ENCODE measurements around the gene TUBB2A.
A peak's percentile ranks its signal among the peaks of the same experiment; 100 is the strongest.
"Not testable (repeated sequence)": the region's sequence is repeated elsewhere in the genome, so short reads cannot be mapped to it uniquely, and the experiment has no call there.

TUBB2A gene

DNA sequence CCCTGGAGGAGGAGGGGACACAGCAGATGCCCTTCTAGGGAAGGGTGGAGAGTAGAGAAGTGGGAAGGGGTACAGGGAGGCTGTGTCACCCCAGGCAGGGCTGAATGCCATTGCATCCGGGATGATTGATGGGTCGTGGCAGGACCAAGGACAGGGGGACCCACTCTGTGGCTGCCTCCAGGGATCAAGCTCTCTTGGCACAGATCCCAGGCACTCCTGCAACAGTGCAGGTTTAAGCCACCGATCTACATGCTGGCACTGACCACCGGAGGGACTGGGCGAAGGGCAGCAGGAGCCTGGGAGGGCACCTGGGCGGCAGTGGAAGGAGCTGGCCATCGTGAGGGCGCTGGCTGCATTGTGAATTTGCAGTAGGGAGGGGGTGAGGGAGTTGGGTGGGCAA, 22.6 kb upstream of the TUBB2A start:
- not testable (repeated sequence) for DNase-seq

DNA sequence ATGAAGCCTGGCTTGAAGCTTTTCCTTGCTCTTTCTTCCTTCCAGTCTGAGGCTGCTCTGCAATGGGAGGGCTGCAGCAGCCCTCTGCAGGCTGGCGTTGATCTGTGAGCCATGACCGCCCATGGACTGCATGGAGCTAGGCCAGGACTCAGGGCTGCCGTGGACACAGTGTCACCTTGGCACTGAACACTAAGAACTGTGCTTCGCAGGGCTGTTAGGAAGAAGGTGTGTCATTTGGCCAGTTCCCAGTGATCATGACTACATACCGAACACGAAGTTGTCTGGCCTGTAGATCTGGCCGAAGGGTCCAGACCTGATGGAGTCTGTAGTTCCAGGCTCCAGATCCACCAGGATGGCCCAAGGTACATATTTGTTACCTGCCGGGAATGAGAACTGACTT, 21.3 kb upstream of the TUBB2A start:
- not testable (repeated sequence) for DNase-seq

DNA sequence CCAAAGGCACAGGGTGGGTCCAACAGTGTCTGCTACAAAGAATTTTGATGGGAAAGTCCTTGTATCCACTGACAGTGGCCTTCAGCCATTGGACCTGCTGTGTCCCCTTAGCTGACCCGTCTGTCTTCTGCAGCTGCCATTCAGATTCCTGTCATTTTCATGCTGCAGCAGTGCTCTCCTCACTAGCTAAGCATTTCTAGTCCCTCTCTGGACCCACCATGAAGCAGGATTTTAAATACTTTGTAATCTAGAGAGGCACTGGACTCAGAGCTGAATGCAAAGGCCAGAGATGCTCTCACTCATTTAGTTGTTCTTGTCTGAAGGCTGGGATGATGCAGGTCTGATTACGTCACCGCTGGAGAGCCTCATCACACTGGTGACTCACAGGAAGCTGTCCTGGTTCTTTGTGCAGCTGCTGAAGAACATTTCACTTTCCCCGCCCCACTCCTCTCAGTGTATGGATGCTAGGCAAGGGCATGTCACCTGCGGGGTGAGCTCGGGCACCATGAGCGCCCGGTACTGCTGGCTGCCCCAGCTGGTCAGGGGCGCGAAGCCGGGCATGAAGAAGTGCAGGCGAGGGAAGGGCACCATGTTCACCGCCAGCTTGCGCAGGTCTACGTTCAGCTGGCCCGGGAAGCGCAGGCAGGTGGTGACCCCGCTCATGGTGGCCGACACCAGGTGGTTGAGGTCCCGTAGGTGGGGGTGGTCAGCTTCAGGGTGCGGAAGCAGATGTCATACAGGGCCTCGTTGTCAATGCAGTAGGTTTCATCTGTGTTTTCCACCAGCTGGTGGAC, 19.4 kb upstream of the TUBB2A start:
- DNase-seq = peak; percentile 23

DNA sequence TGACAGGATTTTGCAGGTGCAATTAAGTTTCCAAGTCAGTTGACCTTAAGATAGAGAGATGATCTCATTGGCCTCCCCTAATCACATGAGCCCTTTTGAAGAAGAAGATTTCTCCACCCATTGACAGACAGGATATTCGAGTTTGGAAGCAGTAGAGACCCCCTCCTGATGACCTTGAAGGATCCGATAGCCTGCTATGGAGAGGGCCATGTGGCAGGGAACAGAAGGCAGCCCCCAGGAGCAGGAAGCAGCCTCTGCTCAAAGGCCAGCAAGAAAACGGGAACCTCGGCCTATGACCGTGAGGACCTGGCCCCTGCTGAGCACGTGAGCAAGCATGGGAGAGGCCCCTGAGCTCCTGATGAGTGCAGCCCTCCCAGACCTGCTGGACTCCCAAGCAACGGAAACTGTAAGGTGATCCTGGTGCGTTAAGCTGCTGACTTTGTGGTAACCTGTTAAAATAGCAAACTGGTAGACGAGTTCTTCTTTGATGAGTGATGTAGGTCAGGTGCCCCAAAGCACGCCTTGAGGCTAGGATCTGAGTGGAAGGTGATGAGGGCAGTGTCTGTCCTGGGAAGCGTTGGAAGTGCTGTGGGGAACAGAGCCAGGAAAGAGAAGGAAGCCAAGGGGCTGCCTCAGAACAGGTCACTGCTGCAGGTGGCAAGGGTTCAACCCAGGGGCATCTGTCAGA, 18.5 kb upstream of the TUBB2A start:
- no peak for DNase-seq

DNA sequence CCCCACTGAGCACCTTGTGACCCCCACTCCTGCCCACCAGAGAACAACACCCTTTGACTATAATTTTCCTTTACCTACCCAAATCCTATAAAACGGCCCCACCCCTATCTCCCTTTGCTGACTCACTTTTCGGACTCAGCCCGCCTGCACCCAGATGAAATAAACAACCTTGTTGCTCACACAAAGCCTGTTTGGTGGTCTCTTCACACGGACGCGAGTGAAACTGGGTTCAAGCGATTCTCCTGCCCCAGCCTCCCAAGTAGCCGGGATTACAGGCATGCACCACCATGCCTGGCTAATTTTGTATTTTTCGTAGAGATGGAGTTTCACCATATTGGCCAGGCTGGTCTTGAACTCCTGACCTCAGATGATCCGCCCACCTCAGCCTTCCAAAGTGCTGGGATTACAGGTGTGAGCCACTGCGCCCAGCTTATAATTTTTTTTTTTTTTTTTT, 16.3 kb upstream of the TUBB2A start:
- DNase-seq = not testable (repeated sequence)

DNA sequence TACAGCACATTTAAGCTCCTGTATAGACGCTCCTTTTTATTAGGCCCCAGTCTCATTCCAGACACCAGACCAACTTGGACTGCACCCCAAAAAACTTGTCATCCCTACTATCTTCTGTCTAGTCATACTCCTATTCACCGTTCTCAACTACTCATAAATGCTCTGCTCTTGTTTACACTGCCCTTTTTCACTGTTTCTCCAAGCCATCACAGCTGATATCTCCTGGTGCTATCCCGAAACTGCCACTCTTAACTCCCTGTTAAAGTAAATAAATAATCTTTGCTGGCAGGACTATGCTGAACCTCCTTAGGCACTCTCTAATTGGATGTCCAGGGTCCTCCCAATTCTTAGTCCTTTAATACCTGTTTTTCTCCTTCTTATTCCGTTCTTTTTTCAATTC, 15.4 kb upstream of the TUBB2A start:
- DNase-seq = not testable (repeated sequence)

DNA sequence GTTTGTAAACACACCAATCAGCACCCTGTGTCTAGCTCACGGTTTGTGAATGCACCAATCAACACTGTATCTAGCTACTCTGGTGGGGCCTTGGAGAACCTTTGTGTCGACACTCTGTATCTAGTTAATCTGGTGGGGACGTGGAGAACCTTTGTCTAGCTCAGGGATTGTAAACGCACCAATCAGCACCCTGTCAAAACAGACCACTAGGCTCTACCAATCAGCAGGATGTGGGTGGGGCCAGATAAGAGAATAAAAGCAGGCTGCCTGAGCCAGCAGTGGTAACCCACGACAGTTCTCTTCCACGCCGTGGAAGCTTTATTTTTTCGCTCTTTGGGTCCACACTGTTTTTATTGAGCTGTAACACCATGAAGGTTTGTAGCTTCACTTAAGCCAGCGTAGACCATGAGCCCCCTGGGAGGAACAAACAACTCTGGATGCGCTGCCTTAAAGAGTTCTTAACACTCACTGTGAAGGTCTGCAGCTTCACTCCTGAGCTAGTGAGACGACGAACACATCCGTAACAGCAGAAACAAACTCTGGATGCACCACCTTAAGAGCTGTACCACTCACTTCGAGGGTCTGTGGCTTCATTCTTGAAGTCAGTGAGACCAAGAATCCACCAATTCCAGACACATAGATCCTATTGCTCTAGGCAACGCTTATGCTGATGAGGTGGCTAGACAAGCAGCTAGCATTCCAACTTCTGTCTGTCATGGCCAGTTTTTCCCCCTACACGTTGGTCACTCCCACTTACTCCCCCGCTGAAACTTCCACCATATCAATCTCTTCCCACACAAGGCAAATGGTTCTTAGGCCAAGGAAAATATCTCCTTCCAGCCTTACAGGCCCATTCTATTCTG, 14.2 kb upstream of the TUBB2A start:
- not testable (repeated sequence) for DNase-seq

DNA sequence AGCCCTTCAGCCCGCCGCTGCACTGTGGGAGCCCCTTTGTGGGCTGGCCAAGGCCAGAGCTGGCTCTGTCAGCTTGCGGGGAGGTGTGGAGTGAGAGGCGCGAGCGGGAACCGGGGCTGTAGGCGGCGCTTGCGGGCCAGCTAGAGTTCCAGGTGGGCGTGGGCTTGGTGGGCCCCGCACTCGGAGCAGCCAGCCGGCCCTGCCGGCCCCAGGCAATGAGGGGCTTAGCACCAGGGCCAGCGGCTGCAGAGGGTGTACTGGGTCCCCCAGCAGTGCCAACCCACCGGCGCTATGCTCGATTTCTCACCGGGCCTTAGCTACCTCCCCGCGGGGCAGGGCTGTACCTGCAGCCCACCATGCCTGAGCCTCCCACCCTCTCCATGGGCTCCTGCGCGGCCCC, 13.3 kb upstream of the TUBB2A start:
- DNase-seq = not testable (repeated sequence)

DNA sequence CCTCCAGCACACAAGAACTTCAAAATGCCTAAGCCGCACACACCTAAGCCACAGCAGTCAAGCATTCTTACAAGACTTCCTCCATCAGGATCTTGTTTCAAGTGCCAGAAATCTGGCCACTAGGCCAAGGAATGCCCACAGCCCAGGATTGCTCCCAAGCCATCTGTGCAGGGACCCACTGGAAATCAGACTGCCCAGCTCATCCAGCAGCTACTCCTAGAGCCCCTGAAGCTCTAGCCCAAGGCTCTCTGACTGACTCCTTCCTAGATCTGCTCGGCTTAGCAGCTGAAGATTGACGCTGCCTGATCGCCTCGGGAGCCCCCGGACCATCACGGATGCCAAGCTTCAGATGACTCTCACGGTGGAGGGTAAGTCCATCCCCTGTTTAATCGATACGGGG, 10.7 kb upstream of the TUBB2A start:
- DNase-seq = not testable (repeated sequence)

DNA sequence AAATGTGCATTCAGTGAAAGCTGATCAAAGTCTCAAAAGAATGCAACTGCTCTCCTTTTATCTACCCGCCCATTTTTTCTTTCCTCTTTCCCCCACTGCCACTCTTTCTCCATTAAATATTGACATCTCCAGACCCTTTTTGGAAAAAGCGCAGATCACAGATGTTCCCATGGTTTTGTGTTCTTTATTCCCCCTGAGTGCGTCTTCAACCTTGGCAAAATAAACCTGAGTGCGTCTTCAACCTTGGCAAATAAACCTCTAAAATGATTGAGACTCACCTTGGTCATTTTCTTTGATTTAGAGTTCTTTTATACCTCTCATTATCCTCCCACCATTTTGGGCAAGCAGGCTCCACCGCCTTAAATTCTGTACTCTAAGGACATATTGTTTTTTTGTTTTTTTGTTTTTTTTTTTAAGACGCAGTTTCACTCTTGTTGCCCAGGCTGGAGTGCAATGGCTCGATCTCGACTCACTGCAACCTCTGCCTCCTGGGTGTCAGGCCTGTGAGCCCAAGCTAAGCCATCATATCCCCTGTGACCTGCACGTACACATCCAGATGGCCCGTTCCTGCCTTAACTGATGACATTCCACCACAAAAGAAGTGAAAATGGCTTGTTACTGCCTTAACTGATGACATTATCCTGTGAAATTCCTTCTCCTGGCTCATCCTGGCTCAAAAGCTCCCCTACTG, 9.3 kb upstream of the TUBB2A start:
- not testable (repeated sequence) for DNase-seq

DNA sequence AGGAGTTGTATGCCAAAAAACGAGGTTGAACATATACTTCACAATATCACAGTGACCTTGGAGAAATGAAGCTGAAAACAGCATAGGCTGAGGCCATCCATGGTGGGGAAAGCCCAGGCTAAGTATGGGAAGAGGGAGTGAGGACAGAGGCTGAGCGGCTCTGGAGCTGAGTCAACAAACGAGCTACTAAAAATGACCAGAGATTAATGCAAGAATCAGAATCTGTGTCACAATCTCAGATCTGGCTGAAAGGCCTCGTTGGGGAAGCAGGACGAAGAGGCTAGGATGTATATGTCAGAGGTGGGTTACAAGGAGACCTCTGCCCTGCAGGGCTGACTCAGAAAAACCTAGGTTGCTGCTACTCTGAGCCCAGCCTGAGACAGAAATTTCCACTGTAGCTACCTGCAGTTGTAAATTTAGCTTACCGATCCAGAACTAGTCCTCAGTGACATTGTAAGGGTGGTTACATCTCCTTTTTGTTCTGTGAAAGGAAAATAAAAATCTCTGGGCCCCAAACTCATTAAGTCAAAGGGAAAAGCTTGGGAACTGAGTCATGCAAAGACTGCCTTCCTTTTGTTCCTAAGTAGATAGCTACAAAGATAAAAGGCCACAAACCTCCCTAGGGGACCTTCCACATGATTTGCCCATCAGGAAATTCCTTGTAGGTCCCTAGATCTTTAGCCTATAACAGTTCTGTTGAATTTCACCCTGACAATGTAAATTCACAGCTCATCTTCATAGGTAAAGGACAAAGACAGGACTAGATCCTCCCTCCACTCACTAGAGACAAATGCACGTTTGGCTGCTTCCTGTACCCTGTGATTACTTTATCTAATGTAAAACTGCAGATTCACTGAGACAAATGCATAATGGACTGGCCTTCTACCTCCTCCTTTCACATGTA, 8.5 kb upstream of the TUBB2A start:
- DNase-seq = no peak

DNA sequence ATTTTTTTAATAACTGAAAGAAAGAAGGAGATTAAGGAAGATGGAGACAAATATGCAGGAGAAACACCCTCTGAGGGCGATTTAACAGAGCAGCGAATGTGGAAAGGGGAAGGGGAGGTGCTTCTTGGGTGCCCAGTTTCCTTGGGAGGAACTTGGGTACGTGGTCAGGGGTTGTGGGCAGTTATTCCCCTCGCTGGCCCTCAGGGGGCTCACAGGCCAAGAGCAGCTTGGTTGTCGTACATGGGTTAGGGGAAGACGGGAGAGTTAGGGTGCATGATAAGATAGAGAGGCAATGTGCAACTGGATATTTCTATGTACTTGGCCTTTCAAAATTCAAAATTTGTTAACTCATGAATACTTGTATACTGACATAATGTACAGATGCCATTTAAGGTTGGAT, 7.0 kb upstream of the TUBB2A start:
- DNase-seq = no peak

DNA sequence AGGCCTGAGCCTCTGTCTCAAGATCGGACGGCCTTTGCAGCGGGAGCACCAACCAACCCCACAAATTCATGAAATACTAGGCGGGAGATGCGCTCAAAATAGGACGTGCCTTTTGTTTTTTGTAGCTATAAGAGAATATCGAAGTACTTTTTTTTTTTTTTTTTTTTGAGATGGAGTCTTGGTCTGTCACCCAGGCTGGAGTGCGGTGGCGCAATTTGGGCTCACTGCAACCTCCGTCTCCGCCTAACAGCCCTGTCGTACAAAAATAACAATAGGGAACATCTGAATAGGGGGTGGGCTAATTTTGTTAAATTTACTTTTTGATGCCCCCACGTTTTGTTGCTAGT, 5.9 kb upstream of the TUBB2A start:
- DNase-seq = no peak

DNA sequence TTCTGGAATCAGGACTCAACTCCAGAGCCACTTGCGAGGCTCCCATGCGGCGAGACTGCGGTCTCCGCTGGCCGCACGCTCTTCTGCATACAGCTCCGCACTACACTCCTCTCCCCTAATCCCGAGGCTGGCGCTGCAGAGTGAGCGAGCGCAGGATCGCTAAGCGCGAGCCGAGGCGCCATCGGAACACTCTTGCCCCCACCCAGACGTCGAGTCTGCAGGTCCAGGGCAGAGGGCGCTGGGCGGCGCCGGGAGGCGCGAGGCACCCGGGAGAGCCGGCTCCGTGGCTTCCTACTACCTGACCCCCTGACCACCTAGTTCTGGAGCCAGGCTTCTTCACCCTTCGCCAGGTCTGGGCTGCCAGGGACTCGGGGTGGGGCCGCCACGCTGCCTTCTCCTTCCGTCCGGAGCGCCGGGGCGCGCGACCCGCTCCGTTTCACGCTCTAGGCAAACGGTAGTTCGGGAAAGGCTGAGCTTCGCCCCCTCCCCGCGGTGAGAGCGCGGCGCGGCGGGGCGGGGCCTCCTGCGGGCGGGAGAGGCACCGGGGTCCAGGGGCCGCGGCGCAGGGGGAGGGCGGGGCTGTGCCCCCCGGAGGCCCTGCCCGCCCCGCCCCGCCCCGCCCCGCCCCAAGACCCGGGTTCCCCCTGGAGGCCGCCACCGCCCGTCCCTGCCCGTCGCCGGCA, 5.4 kb upstream of the TUBB2A start:
- DNase-seq = peak; percentile 51

DNA sequence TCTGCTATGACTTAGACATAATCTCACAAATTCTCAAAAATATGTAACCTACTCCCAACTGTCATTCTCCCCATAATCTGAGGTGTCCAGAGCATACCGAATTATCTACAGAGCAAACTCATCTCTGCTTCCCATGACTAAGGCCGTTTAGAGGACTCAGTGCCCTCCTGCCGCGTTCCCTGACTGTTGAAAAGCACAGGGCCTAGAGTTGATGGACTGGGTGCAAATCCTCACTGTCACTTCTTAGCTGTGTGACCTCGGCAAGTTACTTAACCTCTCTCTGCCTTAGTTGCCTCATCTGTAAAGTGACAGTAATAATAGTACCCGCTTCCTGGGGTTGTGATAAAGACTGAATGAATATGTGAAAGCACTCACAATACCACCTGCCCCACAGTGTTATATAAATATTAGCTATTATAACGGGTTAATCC, 4.7 kb upstream of the TUBB2A start:
- DNase-seq = no peak

DNA sequence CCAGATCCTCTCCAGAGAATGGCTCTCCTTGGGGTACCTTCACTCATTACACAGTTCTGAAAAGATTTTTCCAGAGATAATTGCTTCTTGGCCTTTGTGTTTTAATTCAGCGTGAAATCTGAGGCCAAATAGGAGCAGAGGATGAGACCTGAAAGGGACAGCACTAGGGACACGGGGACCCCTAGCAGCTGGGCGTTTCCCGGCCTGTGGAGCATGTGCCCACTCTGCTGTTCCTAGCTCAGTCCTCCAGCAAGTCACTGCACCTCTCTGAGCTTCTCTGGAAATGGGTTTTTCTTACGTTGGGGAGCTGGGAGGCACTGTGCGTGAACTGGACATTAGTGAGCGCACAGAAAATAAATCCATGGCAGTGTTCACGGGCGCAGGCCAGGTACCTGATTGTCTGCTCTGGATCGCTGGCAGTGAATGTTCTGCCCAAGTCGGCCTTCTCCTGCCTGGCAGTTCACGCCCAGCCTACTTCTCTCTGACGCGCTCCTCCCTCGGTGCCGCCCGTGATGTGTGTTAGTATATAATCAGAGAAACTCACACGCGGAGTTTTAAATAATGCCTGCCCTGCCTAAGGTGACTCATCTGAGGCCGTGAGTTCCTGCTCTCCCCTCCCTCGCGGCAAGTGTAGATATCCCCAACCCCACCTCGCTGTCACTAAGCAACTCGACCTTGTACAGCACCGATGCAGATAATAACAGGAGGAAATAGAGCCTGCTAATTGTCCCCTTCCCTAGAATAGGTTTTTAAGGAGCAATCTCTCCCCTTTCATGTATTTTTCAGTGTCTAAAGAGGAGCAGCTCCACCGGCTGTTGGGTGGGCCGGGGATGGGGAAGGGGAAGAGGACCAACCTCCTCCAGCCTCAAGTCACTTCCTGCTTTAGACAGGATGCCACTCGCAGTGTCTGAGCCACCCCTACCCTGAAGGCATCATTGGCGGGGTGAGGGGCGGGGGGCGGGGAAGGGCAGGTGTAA, 2.7 kb upstream of the TUBB2A start:
- peak; percentile 55 for DNase-seq

DNA sequence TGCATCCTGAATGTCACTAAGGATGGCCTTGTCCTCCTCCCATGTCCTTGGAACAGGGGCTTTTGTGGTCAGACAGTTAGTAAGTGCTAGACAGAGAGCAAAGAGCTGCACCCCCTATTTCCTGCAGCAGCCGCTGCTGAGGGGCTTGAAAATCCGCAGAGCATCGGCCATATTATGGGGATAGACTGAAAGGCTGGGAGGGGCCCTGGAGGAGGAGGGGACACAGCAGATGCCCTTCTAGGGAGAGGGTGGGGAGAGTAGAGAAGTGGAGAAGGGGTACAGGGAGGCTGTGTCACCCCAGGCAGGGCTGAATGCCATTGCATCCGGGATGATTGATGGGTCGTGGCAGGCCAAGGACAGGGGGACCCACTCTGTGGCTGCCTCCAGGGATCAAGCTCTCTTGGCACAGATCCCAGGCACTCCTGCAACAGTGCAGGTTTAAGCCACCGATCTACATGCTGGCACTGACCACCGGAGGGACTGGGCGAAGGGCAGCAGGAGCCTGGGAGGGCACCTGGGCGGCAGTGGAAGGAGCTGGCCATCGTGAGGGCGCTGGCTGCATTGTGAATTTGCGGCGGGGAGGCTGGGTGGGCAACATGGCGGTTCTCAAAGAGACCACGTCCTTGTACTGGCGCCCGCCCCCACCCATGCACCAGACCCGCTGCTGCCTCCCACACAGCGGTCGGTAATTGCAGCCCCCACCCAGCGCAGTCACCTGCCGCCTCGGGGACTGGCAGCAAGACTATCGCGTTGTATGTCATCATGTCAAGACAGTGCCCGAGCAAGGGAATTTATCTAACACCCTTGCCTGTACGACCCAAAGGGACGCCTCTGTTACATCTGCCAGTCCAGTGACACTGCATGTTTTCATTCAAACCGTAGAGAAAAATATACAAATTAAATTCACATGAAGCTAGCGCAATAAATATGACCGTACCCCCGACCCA, 887 bp downstream of the TUBB2A start:
- DNase-seq = not testable (repeated sequence)

DNA sequence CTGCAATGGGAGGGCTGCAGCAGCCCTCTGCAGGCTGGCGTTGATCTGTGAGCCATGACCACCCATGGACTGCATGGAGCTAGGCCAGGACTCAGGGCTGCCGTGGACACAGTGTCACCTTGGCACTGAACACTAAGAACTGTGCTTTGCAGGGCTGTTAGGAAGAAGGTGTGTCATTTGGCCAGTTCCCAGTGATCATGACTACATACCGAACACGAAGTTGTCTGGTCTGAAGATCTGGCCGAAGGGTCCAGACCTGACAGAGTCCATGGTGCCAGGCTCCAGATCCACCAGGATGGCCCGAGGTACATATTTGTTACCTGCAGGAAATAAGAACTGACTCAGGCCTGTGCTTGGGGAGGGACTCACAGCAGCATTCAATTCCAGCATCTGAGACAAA, 1.9 kb downstream of the TUBB2A start:
- not testable (repeated sequence) for DNase-seq

DNA sequence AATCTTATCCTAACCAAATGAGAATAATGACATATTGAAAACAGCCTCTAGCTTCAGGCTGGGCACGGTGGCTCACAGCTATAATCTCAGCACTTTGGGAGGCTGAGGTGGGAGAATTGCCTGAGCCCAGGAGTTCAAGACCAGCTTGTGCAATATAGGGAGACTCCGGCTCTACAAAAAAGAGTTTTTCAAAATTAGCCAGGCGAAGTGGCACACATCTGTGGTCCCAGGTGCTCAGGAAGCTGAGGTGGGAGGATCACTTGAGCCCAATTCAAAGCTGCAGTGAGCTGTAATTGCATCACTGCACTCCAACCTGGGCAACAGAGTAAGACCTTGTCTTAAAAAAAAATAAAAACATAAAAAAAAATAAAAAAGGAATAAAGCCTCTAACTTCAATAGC, 4.7 kb downstream of the TUBB2A start:
- no peak for DNase-seq
